ENCODE results near the gene DPF3. TPM values are rescaled to one million over a fixed set of nuclear protein-coding genes. Genes with fewer than 3 reads are reported as not detected.
A peak's percentile ranks its signal among the peaks of the same experiment; 100 is the strongest.

DPF3 gene
- total RNA-seq, 2 experiments from 2014 or later, result 0.25 to 0.39 TPM

- POLR2A ChIA-PET, result no interaction called here
- CTCF ChIA-PET, result interaction anchor here (0.6 to 0.7 kb wide), 2 partner anchors 23 to 128 kb away, joined by 3 read pairs; no protein-coding TSS in a partner anchor
- H3K27me3 Mint-ChIP-seq, result no peaks in the 10 kb centered on the region
- H3K9me3 Mint-ChIP-seq (ENCODE audit: low read depth), result no peaks in the 10 kb centered on the region
- no peak overlapping the region for H3K4me3 Mint-ChIP-seq
- H3K4me1 Mint-ChIP-seq, result no peaks in the 10 kb centered on the region
- ATAC-seq (no peak), DNase-seq (no peak)
- intact Hi-C loops (cut with DNase I, micrococcal nuclease), result no loop called here
- H3K36me3 Mint-ChIP-seq (ENCODE audit: low read depth), result no peaks in the 10 kb centered on the region
- no peak overlapping the region for H3K27ac Mint-ChIP-seq
These were observed 212.9 kb downstream of the DPF3 start for GRCh38 chr14:72680853-72681640.

GRCh38 chr14:72679536-72680151 is 214.3 kb downstream of the DPF3 start:
- Mint-ChIP-seq H3K27me3 (no peaks in the 10 kb centered on the region), H3K36me3 (ENCODE audit: low read depth) (no peaks in the 10 kb centered on the region), H3K4me1 (no peaks in the 10 kb centered on the region), H3K9me3 (ENCODE audit: low read depth) (no peaks in the 10 kb centered on the region), H3K27ac (no peak overlapping the region), H3K4me3 (no peak overlapping the region)
- no peak for ATAC-seq
- no peak for DNase-seq
- ChIA-PET CTCF (no interaction called here), POLR2A (no interaction called here)
- intact Hi-C loops (cut with DNase I, micrococcal nuclease), result no loop called here

- H3K27ac Mint-ChIP-seq, result no peak overlapping the region
- no peak overlapping the region for H3K4me3 Mint-ChIP-seq
- ChIA-PET CTCF (no interaction called here), POLR2A (no interaction called here)
- no peaks in the 10 kb centered on the region for H3K36me3 Mint-ChIP-seq (ENCODE audit: low read depth)
- no peak for DNase-seq
- H3K4me1 Mint-ChIP-seq, result no peaks in the 10 kb centered on the region
- H3K9me3 Mint-ChIP-seq (ENCODE audit: low read depth), result no peaks in the 10 kb centered on the region
- H3K27me3 Mint-ChIP-seq, result no peaks in the 10 kb centered on the region
- intact Hi-C loops (cut with DNase I, micrococcal nuclease), result no loop called here
- ATAC-seq, result no peak
These were observed 214.8 kb downstream of the DPF3 start for GRCh38 chr14:72679141-72679535.

- no peaks in the 10 kb centered on the region for H3K4me1 Mint-ChIP-seq
These were observed 215.5 kb downstream of the DPF3 start for GRCh38 chr14:72678356-72678755.

DNA sequence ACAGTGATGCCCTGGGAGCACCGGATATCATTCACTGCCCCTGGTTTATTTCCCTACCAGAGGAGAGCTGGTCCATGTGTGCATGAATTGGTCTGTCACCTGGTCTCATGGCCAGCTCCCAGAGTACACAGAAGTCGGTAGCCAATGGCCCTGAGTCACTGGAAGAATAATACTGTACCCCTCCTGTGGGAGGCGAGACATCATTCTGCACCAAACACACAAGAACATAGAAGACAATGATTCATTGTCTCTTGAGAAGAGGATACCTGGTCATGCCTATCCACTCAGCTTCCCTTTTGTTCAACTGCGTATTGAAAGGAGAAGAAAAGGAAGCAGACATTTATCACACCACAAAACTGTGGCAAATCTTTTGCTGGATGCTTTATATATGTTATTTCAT is 216.2 kb downstream of the DPF3 start:
- ATAC-seq, result no peak

More at GRCh38 chr14:72678356-72678755, 215.5 kb downstream of the DPF3 start:
- Mint-ChIP-seq H3K9me3 (ENCODE audit: low read depth) (no peaks in the 10 kb centered on the region), H3K27me3 (no peaks in the 10 kb centered on the region), H3K36me3 (ENCODE audit: low read depth) (no peaks in the 10 kb centered on the region), H3K4me3 (no peak overlapping the region), H3K27ac (no peak overlapping the region)
- POLR2A ChIA-PET, result no interaction called here
- DNase-seq (no peak), ATAC-seq (no peak)
- CTCF ChIA-PET, result no interaction called here
- intact Hi-C loops (cut with DNase I, micrococcal nuclease), result no loop called here

GRCh38 chr14:72675126-72675525 is 218.8 kb downstream of the DPF3 start:
- no peak overlapping the region for H3K4me3 Mint-ChIP-seq
- H3K9me3 Mint-ChIP-seq (ENCODE audit: low read depth), result no peaks in the 10 kb centered on the region
- CTCF ChIA-PET, result interaction anchor here (1.0 kb wide), 1 partner anchor 9 kb away, joined by 3 read pairs; no protein-coding TSS in a partner anchor
- peaks cover 6% of the 10 kb centered on the region for H3K27me3 Mint-ChIP-seq
- no peak for ATAC-seq
- no peak overlapping the region for H3K27ac Mint-ChIP-seq
- peaks cover under 1% of the 10 kb centered on the region for H3K4me1 Mint-ChIP-seq
- intact Hi-C loops (cut with DNase I, micrococcal nuclease), result no loop called here
- POLR2A ChIA-PET, result no interaction called here
- DNase-seq, result no peak
- no peaks in the 10 kb centered on the region for H3K36me3 Mint-ChIP-seq (ENCODE audit: low read depth)

More for the DNA sequence above, 216.2 kb downstream of the DPF3 start:
- CTCF ChIA-PET, result no interaction called here
- Mint-ChIP-seq H3K36me3 (ENCODE audit: low read depth) (no peaks in the 10 kb centered on the region), H3K4me3 (no peak overlapping the region), H3K9me3 (ENCODE audit: low read depth) (no peaks in the 10 kb centered on the region), H3K4me1 (no peaks in the 10 kb centered on the region), H3K27me3 (no peaks in the 10 kb centered on the region), H3K27ac (no peak overlapping the region)
- no peak for DNase-seq
- POLR2A ChIA-PET, result no interaction called here
- intact Hi-C loops (cut with DNase I, micrococcal nuclease), result no loop called here

DNA sequence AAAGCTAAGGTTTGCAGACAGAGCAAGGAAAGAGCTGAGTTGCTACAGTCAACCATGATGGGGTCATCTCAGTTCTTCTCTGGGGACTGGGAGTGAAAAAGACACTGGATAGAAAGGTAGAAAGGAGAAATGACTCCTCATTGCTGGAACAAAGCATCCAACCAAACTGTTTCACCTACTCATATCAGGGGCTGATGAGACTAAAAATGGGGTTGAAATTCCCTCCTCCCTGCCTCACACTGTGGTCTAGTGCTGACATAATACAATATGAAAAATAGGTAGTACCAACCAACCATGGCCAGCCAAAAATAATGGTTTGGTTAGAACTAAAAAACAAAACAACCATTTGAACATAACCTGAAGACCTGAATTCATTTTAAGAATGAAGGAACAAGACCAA is 220.7 kb downstream of the DPF3 start:
- Mint-ChIP-seq H3K9me3 (ENCODE audit: low read depth) (no peaks in the 10 kb centered on the region), H3K27me3 (peaks cover 10% of the 10 kb centered on the region)

GRCh38 chr14:72666610-72667009 is 227.3 kb downstream of the DPF3 start:
- peaks cover 10% of the 10 kb centered on the region for H3K27me3 Mint-ChIP-seq
- H3K9me3 Mint-ChIP-seq (ENCODE audit: low read depth), result no peaks in the 10 kb centered on the region
- no peak for ATAC-seq
- H3K27ac Mint-ChIP-seq, result no peak overlapping the region
- CTCF ChIA-PET, result interaction anchor here (0.9 to 1.0 kb wide), 3 partner anchors 9 to 354 kb away, joined by 3 to 4 read pairs (median 3); no protein-coding TSS in a partner anchor
- intact Hi-C loops (cut with DNase I, micrococcal nuclease), result loop anchor here in 1 of 2 experiments (5.0 kb wide), 1 partner anchor 241 kb away; no protein-coding TSS in a partner anchor
- no peak overlapping the region for H3K4me3 Mint-ChIP-seq
- H3K36me3 Mint-ChIP-seq (ENCODE audit: low read depth), result no peaks in the 10 kb centered on the region
- DNase-seq, result no peak
- peaks cover 11% of the 10 kb centered on the region for H3K4me1 Mint-ChIP-seq
- POLR2A ChIA-PET, result interaction anchor here (0.6 kb wide), 1 partner anchor 17 kb away, joined by 4 read pairs; no protein-coding TSS in a partner anchor

More for the DNA sequence above, 220.7 kb downstream of the DPF3 start:
- Mint-ChIP-seq H3K4me1 (peaks cover 3% of the 10 kb centered on the region), H3K36me3 (ENCODE audit: low read depth) (no peaks in the 10 kb centered on the region), H3K4me3 (no peak overlapping the region), H3K27ac (no peak overlapping the region)
- CTCF ChIA-PET, result no interaction called here
- intact Hi-C loops (cut with DNase I, micrococcal nuclease), result no loop called here
- ATAC-seq (no peak), DNase-seq (no peak)
- POLR2A ChIA-PET, result no interaction called here

DNA sequence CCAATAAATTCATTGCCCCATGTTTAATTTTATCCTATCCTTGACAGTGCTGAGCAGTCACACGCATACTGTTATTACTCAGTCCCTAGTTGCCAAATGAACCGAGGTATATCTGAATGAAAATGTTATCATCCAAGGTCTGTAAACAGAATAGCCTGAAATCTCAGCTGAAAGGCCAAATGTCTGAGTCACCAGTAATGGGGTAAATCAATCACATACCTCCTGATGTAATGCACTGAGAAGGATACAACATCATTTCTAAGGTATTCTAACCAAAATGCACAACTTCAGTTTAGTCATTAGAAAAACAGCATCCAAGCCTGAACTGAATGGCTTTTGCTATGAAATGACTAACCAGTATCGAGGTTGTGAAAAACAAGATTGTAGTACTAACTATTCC is 228.6 kb downstream of the DPF3 start:
- DNase-seq (no peak), ATAC-seq (peak; percentile 88)
- no peak overlapping the region for H3K27ac Mint-ChIP-seq
- ChIA-PET CTCF (no interaction called here), POLR2A (no interaction called here)
- H3K4me1 Mint-ChIP-seq, result peaks cover 11% of the 10 kb centered on the region
- H3K36me3 Mint-ChIP-seq (ENCODE audit: low read depth), result no peaks in the 10 kb centered on the region
- H3K4me3 Mint-ChIP-seq, result no peak overlapping the region
- intact Hi-C loops (cut with DNase I, micrococcal nuclease), result loop anchor here in 1 of 2 experiments (1.0 to 5.0 kb wide), 2 partner anchors 146 to 242 kb away; no protein-coding TSS in a partner anchor
- peaks cover 4% of the 10 kb centered on the region for H3K27me3 Mint-ChIP-seq
- H3K9me3 Mint-ChIP-seq (ENCODE audit: low read depth), result no peaks in the 10 kb centered on the region

DNA sequence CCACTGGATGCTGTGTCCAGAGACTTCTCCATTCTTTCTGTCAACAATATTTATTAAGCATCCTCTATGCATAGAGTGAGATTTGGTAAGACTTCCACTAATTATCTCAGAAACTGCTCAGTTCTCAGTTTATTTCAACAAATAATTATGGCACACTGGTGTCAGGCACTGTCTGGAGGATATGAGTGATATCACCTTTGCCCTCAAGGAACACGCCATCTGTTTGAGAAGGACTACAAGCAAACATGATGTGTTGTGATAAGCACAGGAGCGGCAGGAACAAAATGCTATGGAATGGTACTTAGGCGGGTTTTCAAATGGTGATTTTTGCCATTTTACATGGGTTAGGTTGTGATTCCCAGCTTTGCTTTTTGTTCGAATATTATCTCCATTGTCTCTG is 229.2 kb downstream of the DPF3 start:
- H3K27me3 Mint-ChIP-seq, result no peaks in the 10 kb centered on the region
- no peaks in the 10 kb centered on the region for H3K36me3 Mint-ChIP-seq (ENCODE audit: low read depth)
- no peak overlapping the region for H3K27ac Mint-ChIP-seq
- ChIA-PET CTCF (no interaction called here), POLR2A (no interaction called here)
- intact Hi-C loops (cut with DNase I, micrococcal nuclease), result loop anchor here in 1 of 2 experiments (1.0 to 5.0 kb wide), 2 partner anchors 145 to 243 kb away; no protein-coding TSS in a partner anchor
- no peaks in the 10 kb centered on the region for H3K9me3 Mint-ChIP-seq (ENCODE audit: low read depth)
- DNase-seq, result no peak
- no peak overlapping the region for H3K4me3 Mint-ChIP-seq
- no peak for ATAC-seq
- peaks cover 9% of the 10 kb centered on the region for H3K4me1 Mint-ChIP-seq

DNA sequence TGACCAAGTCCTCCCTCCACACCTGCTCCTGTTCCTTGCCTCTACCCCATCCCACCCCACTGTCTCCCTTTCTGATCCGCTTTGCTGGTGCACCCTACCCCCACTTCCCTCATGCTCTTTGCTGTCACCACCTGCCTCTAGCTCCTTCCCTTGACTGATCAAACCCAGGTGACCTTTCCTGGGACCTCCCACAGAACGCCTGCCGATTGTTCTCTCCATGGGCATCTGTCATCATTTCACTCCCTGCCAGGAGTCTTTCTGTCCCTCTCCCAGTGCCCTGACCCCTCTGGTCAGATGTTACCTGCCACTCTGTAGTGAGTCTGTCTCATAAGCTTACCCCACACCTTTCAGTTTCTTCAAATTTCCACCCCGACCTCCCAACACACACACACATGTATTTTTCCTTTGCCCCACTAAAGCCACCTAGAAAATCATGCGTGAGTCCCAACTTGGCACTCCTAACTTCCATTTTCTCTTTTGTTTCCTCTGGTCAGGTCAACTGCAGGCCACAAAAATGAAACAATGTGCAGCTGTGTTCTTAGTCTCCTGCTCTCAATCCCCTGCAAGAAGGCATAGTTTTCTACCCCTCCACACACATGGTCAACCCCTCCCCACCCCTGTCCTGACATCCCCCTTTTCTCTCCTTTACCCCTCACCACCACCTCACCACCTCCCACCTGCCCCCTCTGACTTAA is 229.8 kb downstream of the DPF3 start:
- CTCF ChIA-PET, result interaction anchor here (1.1 kb wide), 1 partner anchor 147 kb away, joined by 5 read pairs; no protein-coding TSS in a partner anchor
- peaks cover 2% of the 10 kb centered on the region for H3K27me3 Mint-ChIP-seq
- no peak overlapping the region for H3K27ac Mint-ChIP-seq
- no peak overlapping the region for H3K4me3 Mint-ChIP-seq
- no peak for DNase-seq
- intact Hi-C loops (cut with DNase I, micrococcal nuclease), result no loop called here
- no peaks in the 10 kb centered on the region for H3K36me3 Mint-ChIP-seq (ENCODE audit: low read depth)
- peaks cover 9% of the 10 kb centered on the region for H3K4me1 Mint-ChIP-seq
- POLR2A ChIA-PET, result no interaction called here
- no peaks in the 10 kb centered on the region for H3K9me3 Mint-ChIP-seq (ENCODE audit: low read depth)
- no peak for ATAC-seq
